GM12865 (cell line): ENCODE measurements around the gene MAN1A1.

Source experiments
- DNase-seq: peaks from one replicate; pipeline ENCODE4 v3.0.0; 2010; ENCODE audit warnings: low read depth
- H3K4me3 ChIP-seq: 2 replicates; pipeline ENCODE4 v1.5.1; 2011; ENCODE audit warnings: mild to moderate bottlenecking, low read depth, low read length, control low read depth
- TF ChIP-seq, protein P1 (sequence below): IDR thresholded peaks from 2 replicates; pipeline ENCODE4 v1.5.1; 2011; ENCODE audit warnings: low read length, control low read depth, low read depth, inconsistent platforms; ENCODE audit not compliant: insufficient read depth; ENCODE audit errors: missing control alignments

MAN1A1 gene

DNA sequence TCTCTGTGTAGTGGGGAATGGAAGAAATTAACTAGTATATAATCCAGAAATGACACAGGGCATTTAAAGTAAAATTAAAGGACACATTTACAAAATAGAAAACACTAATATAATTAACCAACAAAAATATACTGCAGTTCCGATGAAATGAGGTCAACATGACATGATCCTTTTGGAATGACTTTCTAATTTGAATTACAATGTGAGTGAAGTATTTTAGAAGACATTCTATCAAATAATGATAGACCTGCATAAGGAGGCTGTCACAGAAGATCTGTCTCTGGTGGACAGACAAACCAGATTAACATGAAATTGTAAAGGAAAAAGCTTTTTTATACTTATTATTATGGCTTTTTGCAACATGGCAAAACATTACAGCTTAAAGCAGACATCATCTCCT, 170.5 kb downstream of the MAN1A1 start:
- no peak overlapping the region for H3K4me3 ChIP-seq
- no peak for DNase-seq
- TF ChIP-seq, protein P1, sequence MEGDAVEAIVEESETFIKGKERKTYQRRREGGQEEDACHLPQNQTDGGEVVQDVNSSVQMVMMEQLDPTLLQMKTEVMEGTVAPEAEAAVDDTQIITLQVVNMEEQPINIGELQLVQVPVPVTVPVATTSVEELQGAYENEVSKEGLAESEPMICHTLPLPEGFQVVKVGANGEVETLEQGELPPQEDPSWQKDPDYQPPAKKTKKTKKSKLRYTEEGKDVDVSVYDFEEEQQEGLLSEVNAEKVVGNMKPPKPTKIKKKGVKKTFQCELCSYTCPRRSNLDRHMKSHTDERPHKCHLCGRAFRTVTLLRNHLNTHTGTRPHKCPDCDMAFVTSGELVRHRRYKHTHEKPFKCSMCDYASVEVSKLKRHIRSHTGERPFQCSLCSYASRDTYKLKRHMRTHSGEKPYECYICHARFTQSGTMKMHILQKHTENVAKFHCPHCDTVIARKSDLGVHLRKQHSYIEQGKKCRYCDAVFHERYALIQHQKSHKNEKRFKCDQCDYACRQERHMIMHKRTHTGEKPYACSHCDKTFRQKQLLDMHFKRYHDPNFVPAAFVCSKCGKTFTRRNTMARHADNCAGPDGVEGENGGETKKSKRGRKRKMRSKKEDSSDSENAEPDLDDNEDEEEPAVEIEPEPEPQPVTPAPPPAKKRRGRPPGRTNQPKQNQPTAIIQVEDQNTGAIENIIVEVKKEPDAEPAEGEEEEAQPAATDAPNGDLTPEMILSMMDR: no peak

DNA sequence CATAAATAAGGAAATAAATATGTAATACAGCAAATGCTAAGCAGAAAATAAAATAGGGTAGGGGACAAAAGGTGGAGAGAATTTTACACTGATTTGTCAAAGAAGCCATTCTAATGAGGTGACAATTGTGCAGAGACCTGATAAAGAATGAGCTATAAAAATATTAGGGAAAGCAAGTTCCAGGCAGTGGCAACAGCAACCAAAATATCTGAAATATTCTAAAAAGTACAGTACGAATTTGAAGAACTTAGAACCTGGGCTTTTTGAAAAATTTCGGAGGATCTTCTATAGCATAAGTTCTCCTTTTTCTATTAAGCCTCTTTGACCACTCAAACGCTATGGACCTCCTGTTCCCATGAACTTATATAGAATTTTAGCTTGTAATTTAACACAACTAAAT, 173.1 kb downstream of the MAN1A1 start:
- DNase-seq: no peak
- TF ChIP-seq, protein P1: no peak
- no peak overlapping the region for H3K4me3 ChIP-seq

DNA sequence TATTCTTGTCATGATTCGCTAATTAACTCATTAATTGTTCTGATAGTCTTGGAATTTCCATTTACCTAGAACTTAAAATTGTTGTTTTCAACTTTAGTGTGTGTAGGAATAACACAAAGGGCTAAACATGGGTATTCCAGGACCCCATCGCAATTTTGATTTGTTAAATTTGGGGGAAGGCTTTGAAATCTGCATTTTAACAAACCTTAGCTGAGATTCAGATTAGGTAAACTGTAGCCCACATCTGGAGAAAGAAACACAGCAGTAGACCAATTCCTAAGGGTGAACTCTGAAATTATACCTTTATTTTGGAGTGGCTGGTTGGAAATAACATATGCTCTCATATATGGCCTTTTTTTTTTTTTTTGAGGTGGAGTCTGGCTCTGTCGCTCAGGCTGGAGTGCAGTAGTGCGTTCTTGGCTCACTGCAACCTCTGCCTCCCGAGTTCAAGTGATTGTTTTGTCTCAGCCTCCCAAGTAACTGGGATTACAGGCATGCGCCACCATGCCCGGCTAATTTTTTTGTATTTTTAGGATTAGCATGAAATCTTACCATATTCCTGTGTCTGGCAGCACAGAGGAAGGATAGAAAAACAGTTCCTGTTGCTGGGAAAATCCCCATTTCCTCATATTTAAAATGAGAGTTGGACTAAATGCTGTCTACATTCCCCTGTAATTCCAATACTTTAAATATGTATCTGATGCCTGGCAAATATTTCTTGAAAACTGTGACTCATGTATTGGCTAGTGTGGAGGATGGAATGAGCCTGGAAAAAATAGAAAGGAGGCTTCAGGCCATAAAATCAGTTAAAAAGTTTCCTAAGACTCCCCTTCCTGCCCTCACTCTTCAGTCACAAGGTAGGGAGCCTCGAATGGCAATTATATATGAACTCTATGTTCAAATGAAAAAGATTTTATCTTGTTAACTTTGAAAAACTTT, 174.4 kb downstream of the MAN1A1 start:
- TF ChIP-seq, protein P1: no peak
- H3K4me3 ChIP-seq: no peak overlapping the region
- DNase-seq: no peak

DNA sequence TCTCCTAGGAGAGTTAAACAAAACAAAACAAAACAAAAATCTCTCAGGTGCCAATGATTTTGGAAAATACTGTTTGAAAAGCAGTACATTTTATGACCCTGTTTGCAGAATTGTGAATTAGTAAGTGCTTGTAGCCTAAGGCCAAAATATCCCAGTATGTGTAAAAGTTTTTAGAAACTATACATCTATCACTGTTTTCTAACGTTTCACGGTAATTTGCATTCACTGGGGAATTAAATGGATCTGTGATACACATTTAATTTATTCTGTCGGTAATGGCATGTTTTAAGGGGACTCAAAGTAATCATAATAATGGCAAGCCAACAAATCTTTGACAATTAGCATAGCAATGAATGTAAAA, 175.5 kb downstream of the MAN1A1 start:
- DNase-seq: no peak
- H3K4me3 ChIP-seq: no peak overlapping the region
- TF ChIP-seq, protein P1: no peak

DNA sequence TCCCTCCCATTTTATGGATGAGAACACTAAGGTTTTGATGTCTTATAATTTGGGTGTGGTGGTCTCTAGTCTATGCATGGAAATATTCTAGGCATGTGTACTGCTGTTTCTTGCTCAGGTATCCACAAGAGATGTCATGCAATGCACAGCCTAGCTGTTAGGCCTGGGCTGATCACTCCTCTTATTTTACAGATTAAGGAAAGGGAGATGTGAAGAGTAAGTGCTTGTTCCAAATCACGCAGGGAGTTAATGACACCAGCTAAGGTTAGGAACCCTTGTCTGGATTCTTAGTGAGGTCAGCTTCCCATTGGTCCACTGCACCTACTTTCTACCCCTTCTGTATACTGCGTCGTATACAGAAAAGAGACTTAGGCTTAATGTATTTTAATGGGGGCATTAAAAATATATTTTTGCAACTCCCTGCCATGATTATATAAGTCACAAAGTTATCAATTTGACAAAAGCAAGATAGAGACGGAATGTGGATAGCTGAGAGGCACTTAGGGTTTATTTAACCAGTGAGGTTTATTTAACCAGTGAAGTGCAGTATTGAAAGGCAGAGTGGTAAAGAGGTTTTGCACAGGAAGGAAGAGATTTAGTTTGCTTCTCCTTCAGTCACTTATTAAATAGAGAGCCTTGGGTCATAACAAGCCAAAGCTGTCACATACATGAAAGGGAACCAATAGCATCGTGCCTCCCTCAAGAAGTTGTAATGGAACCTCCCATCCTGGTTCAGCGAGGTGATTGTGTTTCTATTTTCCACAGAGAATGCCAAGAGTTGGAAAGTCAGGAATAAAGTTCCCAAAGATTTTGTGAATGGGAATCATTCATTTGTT, 176.1 kb downstream of the MAN1A1 start:
- no peak for DNase-seq
- H3K4me3 ChIP-seq: no peak overlapping the region
- TF ChIP-seq, protein P1: no peak

DNA sequence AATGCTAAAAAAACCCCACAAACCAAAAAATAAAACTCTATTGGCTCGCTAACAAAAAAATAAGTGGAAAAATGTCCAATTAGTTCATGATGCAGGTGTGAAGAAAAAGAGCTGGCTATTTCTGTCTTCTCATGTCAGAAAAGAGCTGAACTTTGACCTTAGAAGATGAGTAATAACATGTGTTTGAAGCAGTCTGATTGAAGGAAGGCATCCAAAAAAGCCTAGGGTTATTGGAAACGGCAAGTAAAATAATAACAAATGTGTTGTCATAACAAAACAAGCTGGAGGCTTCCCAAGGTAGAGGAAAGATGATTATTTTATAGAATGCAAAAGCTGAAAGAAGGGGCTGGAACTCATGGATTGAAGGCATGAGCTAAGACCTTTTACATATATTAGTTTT, 176.7 kb downstream of the MAN1A1 start:
- DNase-seq: no peak
- TF ChIP-seq, protein P1: no peak
- no peak overlapping the region for H3K4me3 ChIP-seq
